ENCODE measurements around the gene ARHGEF4. TPM values are rescaled to one million over a fixed set of nuclear protein-coding genes. Genes with fewer than 3 reads are reported as not detected.

Gene ARHGEF4
- total RNA-seq (2013; cell fraction: nucleolus; rRNA removed): 15.4 and 16.4 TPM in 2 replicates
- total RNA-seq (2014; rRNA removed) (not detected in 2 replicates), total RNA-seq (2014; rRNA removed; fragmentation: Illumina TruSeq; extraction: Trizol) (not detected in 2 replicates), total RNA-seq (2021) (0.21 TPM in 2 replicates), polyA plus RNA-seq (2011; rRNA removed) (0.04 and 0.12 TPM in 2 replicates), polyA plus RNA-seq (2014; fragmentation: Illumina TruSeq; extraction: Trizol) (0.06 TPM in 1 of 2 replicates, not detected in the other), polyA plus RNA-seq (2014; fragmentation: Nextera tagmentation; extraction: Ambion mirVana) (under 1 TPM in 1 of 2 experiments, not detected in 1; 0.02 TPM), polyA plus RNA-seq (2014; rRNA removed) (not detected in 2 replicates), polyA plus RNA-seq (2016; fragmentation: Nextera tagmentation; extraction: Ambion mirVana) (under 1 TPM in 1 of 2 experiments, not detected in 1; 0.24 TPM), polyA minus RNA-seq (2011; rRNA and poly(A)+ RNA removed) (0.41 and 0.66 TPM in 2 replicates), Bru-seq, nascent RNA (percentile 38 among the genes with signal in this experiment), BruChase-seq, experiment 1, labeled RNA remaining after a 6-hour chase (percentile 38 among the genes with signal in this experiment), BruChase-seq, experiment 2, labeled RNA remaining after a 2-hour chase (percentile 32 among the genes with signal in this experiment)
- not detected for polyA plus RNA-seq (2011; ENCODE audit: low read depth)
- 0.15 and 0.16 TPM in 2 replicates for polyA plus RNA-seq (2011; cell fraction: cytosol; rRNA removed)
- 1.2 and 1.8 TPM in 2 replicates for polyA plus RNA-seq (2011; cell fraction: nucleus; rRNA removed)
- polyA plus RNA-seq (2012): 0.04 and 0.11 TPM in 2 replicates
- polyA minus RNA-seq (2011; cell fraction: cytosol; rRNA and poly(A)+ RNA removed): 0.42 TPM in 1 of 2 replicates, not detected in the other
- 0.60 and 0.77 TPM in 2 replicates for polyA minus RNA-seq (2011; cell fraction: nucleus; rRNA and poly(A)+ RNA removed)
- long read RNA-seq, experiment 1: 0 reads
- long read RNA-seq, experiment 2: 0 reads

DNA sequence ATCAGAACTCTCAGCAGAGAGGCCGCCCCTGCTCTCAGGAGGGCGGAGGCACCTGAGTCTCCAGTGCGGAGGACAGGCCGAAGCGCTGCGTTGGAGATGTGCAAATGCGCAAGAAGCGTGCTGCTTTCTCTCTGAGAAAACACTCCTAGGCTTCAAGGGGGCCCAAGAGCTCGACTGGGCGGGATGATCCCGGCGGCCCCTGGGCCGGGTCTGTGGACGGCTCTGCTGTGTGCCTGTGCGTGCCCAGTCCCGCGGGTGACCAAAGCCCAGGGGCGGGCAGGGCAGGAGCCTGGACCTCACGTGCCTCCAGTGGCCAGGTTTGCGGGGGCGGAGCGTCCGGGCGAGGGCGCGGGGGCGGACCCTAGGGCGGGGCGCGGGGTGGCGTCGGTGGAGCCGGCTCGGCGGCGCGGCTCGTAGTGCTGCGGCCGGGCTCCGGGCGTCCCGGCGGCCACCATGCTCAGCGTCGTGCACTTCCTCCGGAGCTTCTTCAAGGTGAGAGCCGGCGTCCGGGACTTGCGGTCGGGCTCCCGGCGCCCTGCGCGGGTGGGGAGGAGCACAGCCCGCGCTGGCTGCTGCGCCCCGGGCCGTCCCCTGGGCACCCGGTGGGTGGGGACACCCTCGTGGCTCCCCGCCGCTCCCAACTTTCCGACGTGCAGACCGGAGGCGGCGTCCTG is at the start of gene ARHGEF4:
Gene ARHGEF4, plus strand, starts transcription at position 414 of the 674 bp plus-strand sequence. Its CDS starts 40 bp downstream, at position 454.
- SMC1A ChIA-PET (ENCODE audit: uncharacterized antibody, unreplicated experiment): no interaction called here
- TF ChIP-seq MTA2 (IDR thresholded peaks at IDR 0.05; ENCODE audit: low read depth): no peak
- no peak for TF ChIP-seq KDM1A (IDR thresholded peaks at IDR 0.05; ENCODE audit: borderline replicate concordance)
- no peak for TF ChIP-seq BRCA1 (IDR thresholded peaks at IDR 0.05; ENCODE audit: low read depth, low read length)
- TF ChIP-seq, protein P1, sequence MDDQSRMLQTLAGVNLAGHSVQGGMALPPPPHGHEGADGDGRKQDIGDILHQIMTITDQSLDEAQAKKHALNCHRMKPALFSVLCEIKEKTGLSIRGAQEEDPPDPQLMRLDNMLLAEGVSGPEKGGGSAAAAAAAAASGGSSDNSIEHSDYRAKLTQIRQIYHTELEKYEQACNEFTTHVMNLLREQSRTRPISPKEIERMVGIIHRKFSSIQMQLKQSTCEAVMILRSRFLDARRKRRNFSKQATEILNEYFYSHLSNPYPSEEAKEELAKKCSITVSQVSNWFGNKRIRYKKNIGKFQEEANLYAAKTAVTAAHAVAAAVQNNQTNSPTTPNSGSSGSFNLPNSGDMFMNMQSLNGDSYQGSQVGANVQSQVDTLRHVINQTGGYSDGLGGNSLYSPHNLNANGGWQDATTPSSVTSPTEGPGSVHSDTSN (IDR thresholded peaks at IDR 0.05; ENCODE audit: insufficient replicate concordance, low read depth, low read length): no peak
- no peak for TF ChIP-seq GABPA (IDR thresholded peaks at IDR 0.05; ENCODE audit: low read depth)
- TF ChIP-seq SUPT20H (IDR thresholded peaks at IDR 0.05; ENCODE audit: borderline replicate concordance, control insufficient read depth, low read depth, low read length): no peak
- TF ChIP-seq YY1 (IDR thresholded peaks at IDR 0.05; ENCODE audit: low read depth, low read length): no peak
- TF ChIP-seq PML (IDR thresholded peaks at IDR 0.05; ENCODE audit: low read length): no peak
- no peak for TF ChIP-seq RUNX3 (IDR thresholded peaks at IDR 0.05; ENCODE audit: low read length)
- TF ChIP-seq MXI1 (IDR thresholded peaks at IDR 0.05; ENCODE audit: low read depth, low read length): no peak
- TF ChIP-seq, protein P2, sequence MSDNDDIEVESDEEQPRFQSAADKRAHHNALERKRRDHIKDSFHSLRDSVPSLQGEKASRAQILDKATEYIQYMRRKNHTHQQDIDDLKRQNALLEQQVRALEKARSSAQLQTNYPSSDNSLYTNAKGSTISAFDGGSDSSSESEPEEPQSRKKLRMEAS (IDR thresholded peaks at IDR 0.05; ENCODE audit: low read depth, low read length): no peak
- TF ChIP-seq TCF12 (IDR thresholded peaks at IDR 0.05; ENCODE audit: low read depth, low read length): no peak
- TF ChIP-seq BHLHE40 (IDR thresholded peaks at IDR 0.05; ENCODE audit: borderline replicate concordance in 1 of 2, low read depth in 2 of 2, low read length in 1 of 2): peak; percentile 56 to 88; a peak in 3 of 4 replicates
- TF ChIP-seq, protein P3, sequence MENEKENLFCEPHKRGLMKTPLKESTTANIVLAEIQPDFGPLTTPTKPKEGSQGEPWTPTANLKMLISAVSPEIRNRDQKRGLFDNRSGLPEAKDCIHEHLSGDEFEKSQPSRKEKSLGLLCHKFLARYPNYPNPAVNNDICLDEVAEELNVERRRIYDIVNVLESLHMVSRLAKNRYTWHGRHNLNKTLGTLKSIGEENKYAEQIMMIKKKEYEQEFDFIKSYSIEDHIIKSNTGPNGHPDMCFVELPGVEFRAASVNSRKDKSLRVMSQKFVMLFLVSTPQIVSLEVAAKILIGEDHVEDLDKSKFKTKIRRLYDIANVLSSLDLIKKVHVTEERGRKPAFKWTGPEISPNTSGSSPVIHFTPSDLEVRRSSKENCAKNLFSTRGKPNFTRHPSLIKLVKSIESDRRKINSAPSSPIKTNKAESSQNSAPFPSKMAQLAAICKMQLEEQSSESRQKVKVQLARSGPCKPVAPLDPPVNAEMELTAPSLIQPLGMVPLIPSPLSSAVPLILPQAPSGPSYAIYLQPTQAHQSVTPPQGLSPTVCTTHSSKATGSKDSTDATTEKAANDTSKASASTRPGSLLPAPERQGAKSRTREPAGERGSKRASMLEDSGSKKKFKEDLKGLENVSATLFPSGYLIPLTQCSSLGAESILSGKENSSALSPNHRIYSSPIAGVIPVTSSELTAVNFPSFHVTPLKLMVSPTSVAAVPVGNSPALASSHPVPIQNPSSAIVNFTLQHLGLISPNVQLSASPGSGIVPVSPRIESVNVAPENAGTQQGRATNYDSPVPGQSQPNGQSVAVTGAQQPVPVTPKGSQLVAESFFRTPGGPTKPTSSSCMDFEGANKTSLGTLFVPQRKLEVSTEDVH (IDR thresholded peaks at IDR 0.05; ENCODE audit: low read depth, partially characterized antibody): no peak
- TF ChIP-seq CHD2 (IDR thresholded peaks at IDR 0.05; ENCODE audit: borderline replicate concordance, low read depth, low read length): no peak
- no peak for TF ChIP-seq FOXK2 (IDR thresholded peaks at IDR 0.05)
- TF ChIP-seq IKZF1 (conservative IDR thresholded peaks at IDR 0.05): peak; percentile 65
- peak; percentile 42 for TF ChIP-seq SUZ12 (IDR thresholded peaks at IDR 0.05; ENCODE audit: unreplicated experiment)

More for the DNA sequence above, at the start of gene ARHGEF4:
- BruUV-seq (replicated peaks): no TSS peak
- WGBS (ENCODE audit: insufficient coverage, insufficient replicate concordance, low lambda C conversion rate, missing lambda C conversion rate): 16% methylated on average over 39 of the region's 70 CpGs
- FAIRE-seq: no peak
- RAD21 ChIA-PET (ENCODE audit: unreplicated experiment): interaction anchor here (1.0 kb wide), 1 partner anchor 37 kb away, joined by 4 read pairs; no protein-coding TSS in a partner anchor
- peak; percentile 71 for ATAC-seq
- Histone ChIP-seq H3K4me1 (ENCODE audit: control insufficient read depth, insufficient read depth, low read length) (no peaks in the 10 kb centered on the region), H3K9me3 (replicated peaks; ENCODE audit: control insufficient read depth, insufficient read depth, low read length) (no peaks in the 10 kb centered on the region), H4K20me1 (ENCODE audit: control insufficient read depth, insufficient read depth) (no peaks in the 10 kb centered on the region), H3K79me2 (ENCODE audit: control insufficient read depth, insufficient read depth, low read length) (no peaks in the 10 kb centered on the region), H3K4me3 (no peak within 1 kb of the TSS), H3K27me3 (replicated peaks in 1 of 2; ENCODE audit: control insufficient read depth in 2 of 2, insufficient read depth in 2 of 2, low read length in 1 of 2) (peaks cover 3% of the 10 kb centered on the region in 2 experiments; a peak in 3 of 4 replicates), H3K9ac (ENCODE audit: control insufficient read depth, insufficient read depth, low read length) (no peak within 1 kb of the TSS), H3K4me2 (ENCODE audit: control insufficient read depth, insufficient read depth) (no peak within 1 kb of the TSS), H3K27ac (ENCODE audit: control insufficient read depth, insufficient read depth) (no peak within 1 kb of the TSS), H2AFZ (ENCODE audit: control insufficient read depth, low read depth, low read length) (no peak within 1 kb of the TSS), H3K36me3 (ENCODE audit: control insufficient read depth in 2 of 2, insufficient read depth in 2 of 2, low read length in 1 of 2) (no peaks in the 10 kb centered on the region)
- intact Hi-C loops (cut with micrococcal nuclease; ENCODE audit: unreplicated experiment) (no loop called here), in situ Hi-C loops (cut with MboI) (no loop called here)
- no peak for DNase-seq (ENCODE audit: low read depth, low spot score)
- POLR2A ChIA-PET: no interaction called here
- CTCF ChIA-PET: no interaction called here
